Myocyte (in vitro differentiated cells): ENCODE measurements around the gene ATXN7L3. TPM values are rescaled to one million over a fixed set of nuclear protein-coding genes. Genes with fewer than 3 reads are reported as not detected.

Experiments used
- microRNA-seq: library from miRNA; unstranded; fragments of <30 nt; microRNA quantifications from one replicate; pipeline ENCODE4, GENCODE V29; 2016
- total RNA-seq: library from RNA; depleted of rRNA; stranded (reverse); fragments of >200 nt; gene quantifications from 2 replicates; pipeline ENCODE4 v1.2.3, GENCODE V29; 2014

Gene ATXN7L3
- total RNA-seq, 1 donor from 2014 or later: 60.5 TPM

Small RNA genes within 50 kb of the gene (microRNA-seq; reads per million reads assigned to microRNA genes)
- gene MIR6782: not detected

Other genes with a start within 250 kb of the ATXN7L3 start
- 0.19 TPM in 1 of 2 replicates, not detected in the other for gene PYY, start 245.9 kb downstream of the ATXN7L3 start, total RNA-seq
- gene NAGS, start 195.3 kb downstream of the ATXN7L3 start, total RNA-seq: 0.10 and 0.40 TPM in 2 replicates
- 36.8 and 40.6 TPM in 2 replicates for gene TMEM101, start 184.9 kb downstream of the ATXN7L3 start, total RNA-seq
- gene LSM12, start 133.2 kb downstream of the ATXN7L3 start, total RNA-seq: 34.1 and 40.2 TPM in 2 replicates
- gene G6PC3, start 129.1 kb downstream of the ATXN7L3 start, total RNA-seq: 39.5 and 44.6 TPM in 2 replicates
- gene HDAC5, start 76.2 kb downstream of the ATXN7L3 start, total RNA-seq: 646 and 649 TPM in 2 replicates
- gene HROB, start 58.0 kb downstream of the ATXN7L3 start, total RNA-seq: 0.45 and 1.4 TPM in 2 replicates
- 4.0 and 7.8 TPM in 2 replicates for gene ASB16, start 29.2 kb downstream of the ATXN7L3 start, total RNA-seq
- 28.1 and 28.6 TPM in 2 replicates for gene TMUB2, start 12.9 kb downstream of the ATXN7L3 start, total RNA-seq
- 45.7 and 65.8 TPM in 2 replicates for gene UBTF, start 19.8 kb upstream of the ATXN7L3 start, total RNA-seq
- not detected in 2 replicates for gene SLC4A1, start 68.3 kb upstream of the ATXN7L3 start, total RNA-seq
- 0.40 and 0.62 TPM in 2 replicates for gene RUNDC3A, start 108.7 kb upstream of the ATXN7L3 start, total RNA-seq
- gene SLC25A39, start 124.9 kb upstream of the ATXN7L3 start, total RNA-seq: 80.8 and 84.0 TPM in 2 replicates
- 337 and 394 TPM in 2 replicates for gene GRN, start 145.4 kb upstream of the ATXN7L3 start, total RNA-seq
- 89.5 and 141 TPM in 2 replicates for gene FAM171A2, start 164.0 kb upstream of the ATXN7L3 start, total RNA-seq
- gene ITGA2B, start 189.8 kb upstream of the ATXN7L3 start, total RNA-seq: 0.10 TPM in 1 of 2 replicates, not detected in the other